Measurements from ENCODE around the gene PHOSPHO1.

The PHOSPHO1 gene

DNA sequence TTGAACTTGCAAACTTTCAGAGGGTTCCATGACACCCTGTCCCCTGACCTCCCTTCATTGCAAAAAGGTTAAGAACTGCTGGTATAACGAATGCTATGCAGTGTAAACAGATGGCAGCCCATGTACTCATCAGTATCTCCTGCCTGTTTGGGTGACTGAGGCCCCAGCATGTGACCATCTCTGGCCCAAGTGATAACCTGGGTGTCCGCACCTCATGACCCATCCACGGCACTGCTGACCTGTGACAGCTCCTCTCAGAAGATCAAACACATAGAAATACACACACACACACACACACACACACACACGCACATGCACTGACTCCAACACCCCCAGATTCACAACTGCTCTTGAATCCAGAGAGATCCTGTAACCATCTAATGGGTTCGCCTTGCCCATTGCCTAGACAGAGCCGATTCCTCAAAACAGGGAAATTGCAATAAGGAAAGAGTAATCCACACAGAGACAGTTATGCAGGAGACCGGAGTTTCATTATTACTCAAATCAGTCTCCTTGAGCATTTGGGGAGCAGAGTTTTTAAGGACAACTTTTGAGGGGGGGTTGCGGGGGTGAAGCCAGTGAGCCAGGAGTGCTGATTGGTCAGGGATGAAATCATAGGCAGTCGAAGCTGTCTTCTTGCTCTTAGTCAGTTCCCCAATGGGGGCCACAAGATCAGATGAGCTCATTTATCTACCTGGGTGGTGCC, 11.3 kb upstream of the PHOSPHO1 start:
- no peak for DNase-seq

DNA sequence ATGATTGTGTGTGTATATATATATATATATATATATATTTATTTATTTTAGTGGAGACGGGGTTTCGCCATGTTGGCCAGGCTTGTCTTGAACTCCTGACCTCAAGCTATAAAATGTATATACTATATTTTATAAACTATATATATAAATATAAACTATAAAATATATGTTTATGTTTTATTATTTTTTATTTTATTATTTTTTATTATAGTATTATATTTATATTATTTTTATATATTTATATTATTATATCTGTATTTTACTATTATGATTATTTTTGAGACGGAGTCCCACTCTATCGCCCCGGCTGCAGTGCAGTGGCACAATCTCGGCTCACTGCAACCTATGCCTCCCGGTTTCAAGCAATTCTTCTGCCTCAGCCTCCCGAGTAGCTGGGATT, 10.5 kb upstream of the PHOSPHO1 start:
- no peak for DNase-seq

GRCh38 chr17:49240619-49241018, 10.0 kb upstream of the PHOSPHO1 start:
- DNase-seq: no peak

DNA sequence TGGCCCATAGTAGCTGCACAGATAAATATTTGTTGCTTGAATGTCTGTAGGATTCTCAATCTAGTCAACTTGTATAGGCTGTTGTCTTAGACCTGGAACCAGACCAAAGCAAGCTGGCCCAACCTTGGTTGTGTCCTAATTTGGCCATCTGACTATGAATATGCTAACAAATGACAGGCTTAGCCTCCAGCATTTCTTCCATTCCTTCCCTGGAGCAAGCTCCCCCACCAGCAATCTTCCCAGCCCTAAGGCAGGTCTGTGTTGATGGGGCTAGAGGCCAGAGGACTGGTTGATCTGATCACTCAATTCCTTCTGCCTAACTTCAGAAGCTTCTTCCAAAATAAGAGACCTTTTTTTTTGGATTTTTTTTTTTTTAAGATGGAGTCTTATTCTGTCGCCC, 9.4 kb upstream of the PHOSPHO1 start:
- no peak for DNase-seq

DNA sequence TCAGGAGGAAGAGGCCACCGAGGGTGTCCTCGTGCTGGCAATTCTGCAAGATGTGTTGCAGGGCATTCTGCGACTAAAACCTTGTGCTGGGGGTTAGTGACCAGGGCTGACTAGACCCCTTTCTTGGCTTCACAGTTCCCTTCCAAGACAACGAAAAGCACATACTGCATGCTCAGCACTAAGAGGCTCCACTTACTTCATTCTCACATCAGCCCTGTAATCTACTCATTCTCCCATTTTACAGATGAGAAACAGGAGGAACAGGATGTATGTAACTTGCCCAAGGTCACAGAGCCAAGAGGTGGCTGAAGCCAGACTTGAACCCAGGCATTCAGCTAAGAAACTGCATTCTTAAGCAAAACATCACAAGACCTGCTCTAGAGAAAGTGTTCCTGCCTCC, 5.3 kb upstream of the PHOSPHO1 start:
- no peak for DNase-seq

DNA sequence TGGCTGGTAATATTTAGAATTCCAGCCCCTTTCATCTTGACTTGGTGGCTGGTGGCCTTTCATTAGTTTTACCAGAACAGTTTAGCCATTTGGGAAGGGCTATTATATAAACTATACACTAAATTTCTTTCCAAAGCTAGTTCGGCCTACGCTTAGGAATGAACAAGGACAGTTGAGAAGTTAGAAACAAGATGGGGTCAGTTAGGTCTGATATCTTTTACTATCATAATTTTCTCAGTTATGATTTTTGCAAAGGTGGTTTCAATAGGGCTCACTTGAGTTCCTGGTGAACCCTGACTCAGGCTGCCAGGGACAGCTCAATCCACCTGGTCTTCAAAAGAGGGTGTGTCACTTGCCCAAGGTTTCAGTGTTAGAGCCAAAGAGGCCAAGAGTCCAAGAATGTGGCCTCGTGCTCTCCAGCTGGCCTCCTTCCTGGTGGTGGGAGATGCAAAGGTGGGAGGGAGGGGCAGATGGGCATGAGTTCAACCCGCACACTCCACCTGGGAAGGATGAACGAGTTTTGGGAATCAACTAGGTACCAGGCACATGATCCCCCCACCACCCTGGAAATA, 4.0 kb upstream of the PHOSPHO1 start:
- DNase-seq: no peak

- no peak for DNase-seq
Measured at GRCh38 chr17:49231563-49231894, 942 bp upstream of the PHOSPHO1 start.

DNA sequence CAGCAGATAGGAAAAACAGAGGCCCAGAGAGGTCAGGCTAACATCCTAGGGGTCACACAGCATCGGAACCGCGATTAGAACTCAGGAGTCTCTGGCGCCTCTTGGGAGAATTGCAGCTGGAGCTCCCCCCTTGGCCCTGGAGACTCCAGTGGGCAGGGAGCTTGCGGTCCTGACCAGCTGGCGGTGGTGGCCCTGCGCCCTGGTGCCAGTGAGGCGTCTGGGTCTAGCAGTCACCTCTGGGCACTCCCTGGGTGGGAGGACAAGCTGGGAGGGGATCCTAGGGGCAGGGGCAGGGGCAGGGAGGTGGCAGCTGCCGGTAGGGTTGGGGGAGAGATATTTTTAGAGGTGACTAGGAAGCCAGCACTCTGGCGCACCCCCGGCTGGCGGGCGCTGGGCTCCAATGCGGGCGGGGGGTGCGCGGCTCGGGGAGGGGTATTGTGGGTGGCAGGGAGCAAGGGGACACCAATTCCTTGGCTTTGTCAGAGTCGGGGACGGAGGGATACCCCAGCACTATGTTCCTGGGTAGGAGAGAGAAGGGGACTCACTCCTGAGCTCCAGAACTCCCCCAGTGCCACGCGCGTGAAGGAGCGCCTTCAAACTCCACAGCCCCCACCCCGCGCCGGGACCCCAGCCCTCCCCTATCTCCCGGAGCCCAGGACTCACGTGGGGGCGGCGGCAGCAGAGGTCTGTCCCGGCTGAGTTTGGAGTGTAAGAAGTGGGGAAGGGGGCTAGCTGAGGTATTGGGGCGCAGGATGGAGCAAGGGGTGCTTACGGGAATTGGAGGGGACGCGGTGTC, 584 bp downstream of the PHOSPHO1 start:
- no peak for DNase-seq

DNA sequence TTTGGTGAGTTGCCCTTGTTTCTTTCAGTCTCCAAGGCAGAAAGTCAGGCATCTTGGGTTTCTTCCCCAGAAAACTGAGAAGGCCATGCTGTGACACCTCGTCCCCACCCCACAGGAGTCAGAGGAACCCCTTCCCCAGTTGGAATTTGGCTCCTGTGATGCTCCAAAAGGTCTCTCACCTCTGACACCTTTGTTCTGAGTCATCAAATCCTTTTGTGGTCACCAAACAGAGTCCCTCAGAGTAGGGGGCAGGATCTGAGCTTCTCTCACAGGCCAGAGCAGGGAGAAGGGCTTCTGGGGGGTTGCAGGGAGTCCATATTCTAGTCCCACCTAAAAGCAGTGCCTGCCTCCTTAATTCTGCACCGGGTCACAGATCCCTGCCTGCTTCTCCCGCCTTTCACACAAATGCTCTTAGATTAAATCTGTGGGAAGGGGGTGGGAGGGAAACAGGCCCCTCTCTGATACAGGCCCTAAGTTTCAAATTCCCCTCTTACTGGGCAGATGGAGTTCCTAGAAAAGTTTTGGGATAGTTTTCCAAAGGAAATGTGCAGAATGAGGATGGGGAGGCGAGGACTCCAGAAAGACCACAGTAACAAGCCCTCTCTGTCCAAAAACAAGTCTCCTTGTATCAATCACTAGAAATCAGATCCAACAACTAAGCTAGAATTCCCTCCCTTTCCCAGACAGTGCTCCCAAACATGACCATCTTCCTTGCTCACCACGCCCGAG, 1.3 kb downstream of the PHOSPHO1 start:
- DNase-seq: no peak

GRCh38 chr17:49227436-49228261, 2.9 kb downstream of the PHOSPHO1 start:
- peak; percentile 3 for DNase-seq

DNA sequence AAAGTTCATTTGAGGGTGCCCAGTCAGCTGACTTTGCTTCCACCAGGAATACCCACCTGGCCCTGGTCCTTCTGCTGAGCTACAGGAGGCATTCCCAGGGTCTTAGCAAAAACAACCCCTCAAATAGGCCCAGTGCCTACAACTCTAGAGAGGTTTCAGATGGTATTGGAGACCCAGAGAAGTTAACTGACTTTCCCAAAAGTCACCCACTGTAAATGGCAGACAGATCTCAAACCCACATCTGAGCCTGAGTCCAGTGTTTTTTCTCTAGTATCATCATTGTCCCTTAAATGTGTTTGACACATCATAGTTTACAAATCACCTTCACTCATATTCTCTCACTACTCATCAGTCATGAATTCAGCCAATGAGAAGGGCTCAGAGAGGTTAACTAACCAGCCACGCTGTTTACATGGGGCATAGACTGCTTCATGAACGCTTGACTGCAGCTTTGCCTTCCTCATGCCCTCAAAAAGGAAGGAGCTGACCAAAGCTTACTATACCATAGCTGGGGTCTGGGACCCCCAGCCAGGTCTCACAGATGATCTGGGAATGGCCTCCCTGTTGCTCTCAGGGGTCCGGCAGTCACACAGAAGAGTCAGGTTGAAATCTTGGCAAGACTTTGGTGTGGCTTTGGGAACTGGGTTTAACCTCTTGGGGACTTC, 3.7 kb downstream of the PHOSPHO1 start:
- DNase-seq: no peak

GRCh38 chr17:49225554-49226236, 4.9 kb downstream of the PHOSPHO1 start:
- DNase-seq: no peak

DNA sequence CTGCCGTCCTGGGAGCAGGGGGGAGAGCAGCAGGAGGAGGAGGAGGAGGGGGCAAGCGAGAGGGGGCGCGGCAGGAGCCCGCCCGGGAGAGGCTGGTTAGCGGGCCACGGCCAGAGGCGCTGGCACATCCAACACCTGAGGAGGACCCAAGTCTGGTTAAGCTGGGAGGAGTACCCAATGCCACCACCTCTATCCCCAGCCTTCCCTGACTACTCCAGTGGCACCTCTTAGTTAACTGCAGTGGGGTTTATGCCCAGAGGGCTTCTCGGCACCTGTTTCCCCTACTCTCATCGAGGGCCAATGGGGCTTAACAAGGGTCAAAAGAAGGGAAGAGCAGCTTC, 5.6 kb downstream of the PHOSPHO1 start:
- no peak for DNase-seq

GRCh38 chr17:49224198-49224996, 6.2 kb downstream of the PHOSPHO1 start:
- no peak for DNase-seq

GRCh38 chr17:49223517-49224197, 6.9 kb downstream of the PHOSPHO1 start:
- no peak for DNase-seq

DNA sequence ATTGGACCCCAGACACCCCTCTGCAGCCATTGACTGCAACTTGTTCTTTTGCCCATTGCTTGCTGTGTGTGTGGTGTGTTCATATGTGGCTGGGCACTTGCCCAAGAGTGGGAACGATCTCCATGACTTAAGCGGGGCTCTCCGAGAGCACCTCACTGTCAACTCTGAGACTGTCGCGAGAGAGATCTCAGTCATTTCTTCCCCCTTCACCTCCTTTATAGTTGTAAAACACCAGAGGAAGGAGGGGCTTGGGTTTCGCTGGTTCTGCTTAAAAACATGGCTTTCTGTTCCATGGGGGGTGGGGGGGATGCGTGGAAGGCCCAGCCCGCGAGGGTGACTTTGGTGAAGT, 7.4 kb downstream of the PHOSPHO1 start:
- no peak for DNase-seq

- no peak for DNase-seq
Measured at GRCh38 chr17:49219987-49220386, 10.6 kb downstream of the PHOSPHO1 start.

- DNase-seq: no peak
Measured at GRCh38 chr17:49218941-49219913, 11.4 kb downstream of the PHOSPHO1 start.
